H9 (cell line): ENCODE results near the gene SLX4IP. TPM values are rescaled to one million over a fixed set of nuclear protein-coding genes. Genes with fewer than 3 reads are reported as not detected.

Experiments
- DNase-seq: peaks from one replicate; pipeline ENCODE4 v3.0.0-alpha.2; 2017
- H2AFZ ChIP-seq: one replicate; pipeline ENCODE4 v1.6.1; 2013; ENCODE audit warnings: mild to moderate bottlenecking, low read length, control low read depth, moderate library complexity
- H2AK5ac ChIP-seq: 2 replicates; pipeline ENCODE4 v1.6.1; 2013; ENCODE audit warnings: low read length, control low read depth, mixed read lengths; ENCODE audit not compliant: insufficient read length
- H2BK120ac ChIP-seq: one replicate; pipeline ENCODE4 v1.6.1; 2013; ENCODE audit warnings: low read depth, mild to moderate bottlenecking, low read length, control low read depth, inconsistent platforms; ENCODE audit not compliant: poor library complexity, severe bottlenecking
- H2BK12ac ChIP-seq: 2 replicates; pipeline ENCODE4 v1.6.1; 2013; ENCODE audit warnings: low read length, control low read depth, mixed read lengths, low read depth; ENCODE audit not compliant: insufficient read length
- H2BK15ac ChIP-seq: 2 replicates; pipeline ENCODE4 v1.6.1; 2013; ENCODE audit warnings: low read depth, low read length, control low read depth
- H2BK20ac ChIP-seq: one replicate; pipeline ENCODE4 v1.6.1; 2013; ENCODE audit warnings: low read depth, mild to moderate bottlenecking, low read length, control low read depth, inconsistent platforms; ENCODE audit not compliant: poor library complexity, severe bottlenecking
- H2BK5ac ChIP-seq: 2 replicates; pipeline ENCODE4 v1.6.1; 2013; ENCODE audit warnings: low read length, control low read depth, mixed read lengths; ENCODE audit not compliant: insufficient read length
- H3K14ac ChIP-seq: 2 replicates; pipeline ENCODE4 v1.6.1; 2013; ENCODE audit warnings: low read length, control low read depth; ENCODE audit not compliant: insufficient read depth
- H3K18ac ChIP-seq: 2 replicates; pipeline ENCODE4 v1.6.1; 2013; ENCODE audit warnings: low read depth, mild to moderate bottlenecking, mixed read lengths, low read length, control low read depth; ENCODE audit not compliant: insufficient read length
- H3K23ac ChIP-seq: 2 replicates; pipeline ENCODE4 v1.6.1; 2013; ENCODE audit warnings: low read length, control low read depth, mixed read lengths, low read depth; ENCODE audit not compliant: insufficient read length
- H3K23me2 ChIP-seq: 2 replicates; pipeline ENCODE4 v1.6.1; 2013; ENCODE audit warnings: low read depth, mild to moderate bottlenecking, mixed read lengths, low read length, control low read depth; ENCODE audit not compliant: insufficient read length, poor library complexity, severe bottlenecking
- H3K27ac ChIP-seq: 2 replicates; pipeline ENCODE4 v1.5.1; 2013; ENCODE audit warnings: low read length, control low read depth, mixed read lengths, low read depth; ENCODE audit not compliant: insufficient read length
- H3K27me3 ChIP-seq: 2 replicates; pipeline ENCODE4 v1.6.1; 2013; ENCODE audit warnings: low read length, control low read depth, inconsistent platforms; ENCODE audit not compliant: insufficient read depth
- H3K4ac ChIP-seq: 2 replicates; pipeline ENCODE4 v1.6.1; 2013; ENCODE audit warnings: low read depth, mild to moderate bottlenecking, control low read depth, inconsistent platforms, low read length, moderate library complexity
- H3K4me1 ChIP-seq: 2 replicates; pipeline ENCODE4 v1.6.1; 2013; ENCODE audit warnings: low read length, control low read depth, inconsistent platforms; ENCODE audit not compliant: insufficient read depth
- H3K4me2 ChIP-seq: 2 replicates; pipeline ENCODE4 v1.6.1; 2013; ENCODE audit warnings: low read length, control low read depth, mixed read lengths; ENCODE audit not compliant: insufficient read length, insufficient read depth
- H3K56ac ChIP-seq: 2 replicates; pipeline ENCODE4 v1.6.1; 2013; ENCODE audit warnings: low read depth, mild to moderate bottlenecking, mixed read lengths, low read length, control low read depth; ENCODE audit not compliant: insufficient read length
- H3K79me1 ChIP-seq: 2 replicates; pipeline ENCODE4 v1.6.1; 2013; ENCODE audit warnings: low read depth, mild to moderate bottlenecking, moderate library complexity, low read length, control low read depth, inconsistent platforms; ENCODE audit not compliant: insufficient read depth, poor library complexity, severe bottlenecking
- H3K79me2 ChIP-seq: 2 replicates; pipeline ENCODE4 v1.6.1; 2013; ENCODE audit warnings: low read length, control low read depth, inconsistent platforms; ENCODE audit not compliant: insufficient read depth
- H3K9ac ChIP-seq: 2 replicates; pipeline ENCODE4 v1.6.1; 2013; ENCODE audit warnings: low read length, control low read depth, mixed read lengths; ENCODE audit not compliant: insufficient read length; ENCODE audit errors: extremely low read depth
- H3K9me3 ChIP-seq: one replicate; pipeline ENCODE4 v1.6.1; 2013; ENCODE audit warnings: low read depth, low read length, inconsistent platforms; ENCODE audit not compliant: control insufficient read depth
- H3T11ph ChIP-seq: one replicate; pipeline ENCODE4 v1.6.1; 2013; ENCODE audit warnings: mild to moderate bottlenecking, low read length, control low read depth, inconsistent platforms
- H4K20me1 ChIP-seq: one replicate; pipeline ENCODE4 v1.6.1; 2013; ENCODE audit not compliant: control insufficient read depth, insufficient read length, insufficient read depth
- H4K5ac ChIP-seq: 2 replicates; pipeline ENCODE4 v1.6.1; 2013; ENCODE audit warnings: low read depth, mild to moderate bottlenecking, mixed read lengths, low read length, control low read depth; ENCODE audit not compliant: insufficient read length
- H4K8ac ChIP-seq: replicated peaks from 2 replicates; pipeline ENCODE4 v1.6.1; 2013; ENCODE audit warnings: low read length, control low read depth, mixed read lengths, low read depth; ENCODE audit not compliant: insufficient read length
- H4K91ac ChIP-seq: 2 replicates; pipeline ENCODE4 v1.6.1; 2013; ENCODE audit warnings: low read depth, mild to moderate bottlenecking, moderate library complexity, mixed read lengths, low read length, control low read depth; ENCODE audit not compliant: insufficient read length
- H3K27ac Mint-ChIP-seq, 3 experiments: 2 replicates in 2 of 3; 3 replicates in 1 of 3; pipeline ENCODE4 v1.8.0; 2020 to 2021; ENCODE audit warnings: mixed read lengths in 3 of 3, mild to moderate bottlenecking in 1 of 3, moderate library complexity in 1 of 3
- H3K27me3 Mint-ChIP-seq: 2 replicates; pipeline ENCODE4 v1.8.0; 2021; ENCODE audit warnings: low read depth, mild to moderate bottlenecking, moderate library complexity, mixed read lengths
- H3K36me3 Mint-ChIP-seq, 3 experiments: 2 replicates in 2 of 3; 3 replicates in 1 of 3; pipeline ENCODE4 v1.8.0; 2020 to 2021; ENCODE audit warnings: low read depth in 3 of 3, mixed read lengths in 3 of 3; ENCODE audit not compliant: insufficient read depth in 1 of 3
- H3K4me1 Mint-ChIP-seq, 2 experiments: 2 replicates each; pipeline ENCODE4 v1.8.0; 2020; ENCODE audit warnings: mixed read lengths in 2 of 2
- H3K4me3 Mint-ChIP-seq, 2 experiments: 2 replicates in 1 of 2; 3 replicates in 1 of 2; pipeline ENCODE4 v1.8.0; 2020 to 2021; ENCODE audit warnings: mild to moderate bottlenecking in 2 of 2, mixed read lengths in 2 of 2, moderate library complexity in 1 of 2
- H3K9me3 Mint-ChIP-seq, 2 experiments: 2 replicates in 1 of 2; 3 replicates in 1 of 2; pipeline ENCODE4 v1.8.0; 2020; ENCODE audit warnings: mild to moderate bottlenecking in 2 of 2, mixed read lengths in 2 of 2, moderate library complexity in 1 of 2
- CTCF ChIP-seq: fragments of 200-600 bp; sonication (generic); conservative IDR thresholded peaks from 3 replicates; pipeline ENCODE4 v1.8.0; 2021; ENCODE audit warnings: antibody characterized with exemption, mild to moderate bottlenecking
- WGBS: extraction: QIAGEN DNeasy Blood & Tissue Kit; methylation state at CpG from one replicate; pipeline ENCODE4 v1.1.7; 2013; ENCODE audit warnings: missing lambda C conversion rate, low lambda C conversion rate, mixed read lengths; ENCODE audit not compliant: insufficient read length; ENCODE audit errors: extremely low coverage; 5-methylcytosine and 5-hydroxymethylcytosine counted together
- total RNA-seq: library from RNA; stranded (reverse); gene quantifications from 2 replicates; pipeline ENCODE4 v1.2.1, GENCODE V29; 2021

SLX4IP gene
- total RNA-seq, 1 experiment from 2014 or later = 7.9 TPM

- Histone ChIP-seq H3K18ac (no peak overlapping the region), H4K91ac (no peak overlapping the region), H4K5ac (no peak overlapping the region), H2BK20ac (no peak overlapping the region), H2BK12ac (no peak overlapping the region), H3K23me2 (no peaks in the 10 kb centered on the region), H3K27ac (no peak overlapping the region), H3K4me1 (peaks cover 14% of the 10 kb centered on the region; the same call in 1 of the 2 replicates), H3K79me2 (0 out of 2 replicates have a peak, but pooled peaks cover 2% of the 10 kb centered on the region), H2BK5ac (no peak overlapping the region), H3T11ph (no peak overlapping the region), H2BK15ac (no peak overlapping the region), H3K27me3 (no peaks in the 10 kb centered on the region), H3K9me3 (no peaks in the 10 kb centered on the region), H4K20me1 (no peaks in the 10 kb centered on the region), H2AK5ac (no peak overlapping the region), H3K79me1 (peaks cover 2% of the 10 kb centered on the region), H3K4me2 (no peak overlapping the region), H3K56ac (no peak overlapping the region), H3K23ac (no peak overlapping the region), H3K4ac (no peak overlapping the region), H2BK120ac (no peak overlapping the region), H2AFZ (no peak overlapping the region), H3K9ac (no peak overlapping the region), H4K8ac (no peak overlapping the region), H3K14ac (no peak overlapping the region)
- WGBS = no CpG with 5 or more reads among the region's 2 CpGs
- Mint-ChIP-seq H3K4me1 (peaks cover 34 to 37% of the 10 kb centered on the region in 2 experiments), H3K27me3 (no peaks in the 10 kb centered on the region; the same call in 1 of the 2 replicates), H3K36me3 (no peaks in the 10 kb centered on the region; a peak in 1 of 7 replicates), H3K4me3 (no peak overlapping the region), H3K27ac (no peak overlapping the region), H3K9me3 (peaks cover 0 to 5% of the 10 kb centered on the region in 2 experiments; a peak in 2 of 5 replicates)
- no peak for TF ChIP-seq CTCF
- DNase-seq = no peak
Measured at GRCh38 chr20:10497283-10497682, 62.2 kb downstream of the SLX4IP start.
